CD1c-positive myeloid dendritic cell (primary cell): Measurements from ENCODE around the gene AIFM1.
A peak's percentile ranks its signal among the peaks of the same experiment; 100 is the strongest.
"Not testable (repeated sequence)": the region's sequence is repeated elsewhere in the genome, so short reads cannot be mapped to it uniquely, and the experiment has no call there.

Source experiments
- DNase-seq: peaks from one replicate; pipeline ENCODE4 v3.0.0-alpha.2; 2016; ENCODE audit errors: extremely low spot score

The AIFM1 gene

GRCh38 chrX:130119312-130119898, 46.2 kb downstream of the AIFM1 start:
- no peak for DNase-seq

GRCh38 chrX:130118441-130119311, 47.0 kb downstream of the AIFM1 start:
- peak; percentile 34 for DNase-seq

GRCh38 chrX:130117166-130117565, 48.5 kb downstream of the AIFM1 start:
- DNase-seq: no peak

- not testable (repeated sequence) for DNase-seq
These were observed 50.3 kb downstream of the AIFM1 start for GRCh38 chrX:130115119-130115885.

- no peak for DNase-seq
These were observed 51.5 kb downstream of the AIFM1 start for GRCh38 chrX:130114141-130114588.

- no peak for DNase-seq
These were observed 54.2 kb downstream of the AIFM1 start for GRCh38 chrX:130111220-130112154.

- peak; percentile 72 for DNase-seq
These were observed 55.0 kb downstream of the AIFM1 start, which contains the start of gene ELF4 for GRCh38 chrX:130110379-130111219. TSS of gene ELF4 (minus strand) at chrX:130110497. CDS start at chrX:130081330, 29,167 bp downstream.

- DNase-seq: no peak
These were observed 55.9 kb downstream of the AIFM1 start for GRCh38 chrX:130109429-130110378.

- DNase-seq: peak; percentile 64
These were observed 56.8 kb downstream of the AIFM1 start for GRCh38 chrX:130108647-130109428.

- no peak for DNase-seq
These were observed 59.6 kb downstream of the AIFM1 start for GRCh38 chrX:130106071-130106470.

GRCh38 chrX:130105244-130105643, 60.4 kb downstream of the AIFM1 start:
- no peak for DNase-seq

- DNase-seq: no peak
These were observed 62.0 kb downstream of the AIFM1 start for GRCh38 chrX:130103605-130104004.

- no peak for DNase-seq
These were observed 65.5 kb downstream of the AIFM1 start for GRCh38 chrX:130100180-130100579.

GRCh38 chrX:130098210-130098552, 67.5 kb downstream of the AIFM1 start:
- no peak for DNase-seq

- no peak for DNase-seq
These were observed 68.0 kb downstream of the AIFM1 start for GRCh38 chrX:130097507-130098209.

GRCh38 chrX:130095249-130096030, 70.2 kb downstream of the AIFM1 start:
- no peak for DNase-seq

- no peak for DNase-seq
These were observed 70.9 kb downstream of the AIFM1 start for GRCh38 chrX:130094696-130095095.
